ENCODE results near the gene NINL.

NINL gene

GRCh38 chr20:25533920-25534700 is 51.2 kb downstream of the NINL start:
- no peak for DNase-seq

GRCh38 chr20:25532971-25533391 is 52.4 kb downstream of the NINL start:
- peak in 21 of 51 donors; percentile 14 to 64 (median 35) for DNase-seq

GRCh38 chr20:25532015-25532751 is 53.1 kb downstream of the NINL start:
- peak in 32 of 51 donors; percentile 21 to 73 (median 46) for DNase-seq

GRCh38 chr20:25529295-25529951 is 55.9 kb downstream of the NINL start:
- DNase-seq = no peak

GRCh38 chr20:25527949-25528348 is 57.4 kb downstream of the NINL start:
- DNase-seq = no peak

GRCh38 chr20:25526446-25526845 is 58.9 kb downstream of the NINL start:
- no peak for DNase-seq

GRCh38 chr20:25525867-25526266 is 59.5 kb downstream of the NINL start:
- no peak for DNase-seq

- no peak for DNase-seq
These were observed 60.0 kb downstream of the NINL start for GRCh38 chr20:25525295-25525694.

- no peak for DNase-seq
These were observed 63.9 kb downstream of the NINL start for GRCh38 chr20:25521382-25521781.

GRCh38 chr20:25517124-25517523 is 68.2 kb downstream of the NINL start:
- no peak for DNase-seq

- DNase-seq = no peak
These were observed 70.5 kb downstream of the NINL start for GRCh38 chr20:25514747-25515340.

GRCh38 chr20:25514195-25514594 is 71.1 kb downstream of the NINL start:
- DNase-seq = no peak

- DNase-seq = no peak
These were observed 72.6 kb downstream of the NINL start for GRCh38 chr20:25512709-25513108.

GRCh38 chr20:25511183-25511582 is 74.1 kb downstream of the NINL start:
- no peak for DNase-seq

GRCh38 chr20:25510721-25511120 is 74.6 kb downstream of the NINL start:
- DNase-seq = no peak

GRCh38 chr20:25510202-25510601 is 75.1 kb downstream of the NINL start:
- DNase-seq = no peak

GRCh38 chr20:25509084-25509483 is 76.2 kb downstream of the NINL start:
- DNase-seq = no peak

GRCh38 chr20:25508083-25508770 is 77.1 kb downstream of the NINL start:
- peak in 1 of 51 donors; percentile 5 for DNase-seq

GRCh38 chr20:25507385-25508082 is 77.8 kb downstream of the NINL start:
- no peak for DNase-seq

GRCh38 chr20:25504366-25505135 is 80.8 kb downstream of the NINL start:
- no peak for DNase-seq
